HPDE6-E6E7 (cell line): ENCODE results near the gene GSTM4.

Experiments
- DNase-seq: peaks from one replicate; pipeline ENCODE4 v3.0.0; 2011; ENCODE audit warnings: missing footprints; ENCODE audit errors: extremely low spot score

GSTM4 gene

DNA sequence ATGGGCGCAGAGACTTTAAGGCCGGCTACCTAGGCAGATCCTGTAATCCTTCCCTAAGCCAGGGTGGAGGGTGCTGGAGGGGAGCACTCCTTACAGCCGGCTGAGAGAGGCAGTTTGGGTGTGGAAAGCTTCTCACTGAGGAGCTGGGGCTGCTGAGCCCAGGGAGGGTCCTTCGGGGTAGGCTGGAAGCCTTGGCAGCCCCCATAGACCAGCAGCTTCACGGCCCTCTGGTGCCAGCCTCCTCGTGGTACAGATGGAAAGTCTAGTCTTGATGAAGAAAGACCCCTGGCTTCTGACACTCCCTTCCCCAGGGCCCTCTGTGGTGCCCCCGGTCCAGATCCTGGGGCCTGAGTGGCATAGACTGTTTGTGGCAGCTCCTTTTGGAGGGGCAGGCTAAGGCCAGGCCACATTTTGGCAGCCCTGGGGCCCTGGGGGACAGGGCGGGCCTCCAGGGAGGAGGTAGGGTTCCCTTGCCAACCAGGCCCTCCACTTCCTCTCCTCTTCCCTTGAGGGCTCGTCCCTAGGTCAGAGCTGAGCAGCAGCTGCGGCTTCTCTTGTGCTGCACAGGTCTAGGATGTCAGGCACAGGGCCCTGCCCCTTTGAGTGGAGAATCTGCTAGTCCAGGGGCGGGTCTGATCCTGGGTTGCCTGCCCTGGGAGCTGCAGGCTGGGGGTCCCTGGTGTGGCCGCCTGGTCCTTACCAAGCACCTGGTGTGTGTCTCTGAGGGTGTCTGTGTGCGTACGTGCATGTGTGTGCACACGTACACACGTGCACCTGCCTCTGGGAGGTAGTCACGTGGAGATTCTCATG is 31.5 kb upstream of the GSTM4 start:
- no peak for DNase-seq

DNA sequence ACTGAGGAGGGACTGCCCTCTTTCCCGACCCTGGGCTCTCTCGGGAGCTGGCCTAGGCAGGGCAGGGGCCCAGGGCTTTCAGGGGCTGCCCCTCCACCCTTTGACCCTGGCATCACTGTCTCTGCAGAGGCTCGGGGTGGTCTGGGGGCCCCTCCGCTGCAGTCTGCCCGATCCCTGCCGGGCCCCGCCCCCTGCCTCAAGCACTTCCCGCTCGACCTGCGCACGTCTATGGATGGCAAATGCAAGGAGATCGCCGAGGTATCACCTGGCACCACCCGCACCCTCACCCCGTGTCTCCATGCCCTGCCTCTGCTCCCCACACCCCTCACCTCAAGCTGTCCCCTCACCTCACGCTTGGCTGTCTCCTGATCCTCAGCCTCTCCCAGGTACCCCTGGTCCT is 30.7 kb upstream of the GSTM4 start:
- no peak for DNase-seq

DNA sequence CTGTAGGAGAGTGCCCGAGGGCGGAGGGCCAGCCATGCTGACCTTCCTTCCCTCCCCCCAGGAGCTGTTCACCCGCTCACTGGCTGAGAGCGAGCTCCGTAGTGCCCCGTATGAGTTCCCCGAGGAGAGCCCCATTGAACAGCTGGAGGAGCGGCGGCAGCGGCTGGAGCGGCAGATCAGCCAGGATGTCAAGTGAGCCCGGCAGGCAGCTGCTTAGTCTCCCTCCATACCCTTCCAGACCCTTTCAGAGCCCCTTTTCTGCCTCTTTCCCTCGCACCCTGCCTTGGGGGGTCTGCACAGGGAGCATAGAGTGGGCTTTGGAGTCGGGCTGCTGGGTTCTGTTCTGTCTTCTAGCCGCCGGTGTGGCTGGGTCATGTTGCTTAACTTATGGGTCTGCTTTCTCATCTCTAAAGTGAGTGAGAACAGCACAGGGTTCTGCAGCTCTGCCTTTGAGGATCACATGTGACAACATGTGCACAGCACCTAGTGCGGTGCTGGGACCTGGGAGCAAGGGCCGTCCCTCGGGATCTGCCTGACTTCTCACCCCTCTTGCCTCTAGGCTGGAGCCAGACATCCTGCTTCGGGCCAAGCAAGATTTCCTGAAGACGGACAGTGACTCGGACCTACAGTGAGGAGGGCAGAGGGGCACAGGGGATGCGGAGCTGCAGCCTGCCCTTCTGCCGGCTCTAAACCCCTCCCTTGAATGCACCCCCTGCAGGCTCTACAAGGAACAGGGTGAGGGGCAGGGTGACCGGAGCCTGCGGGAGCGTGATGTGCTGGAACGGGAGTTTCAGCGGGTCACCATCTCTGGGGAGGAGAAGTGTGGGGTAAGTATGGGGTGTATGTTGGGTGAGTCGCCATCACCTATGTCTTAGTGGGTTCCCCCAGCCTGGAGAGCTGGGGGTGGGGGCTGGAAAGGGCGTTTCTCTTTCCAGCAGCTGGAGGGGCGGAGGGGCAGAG is 30.0 kb upstream of the GSTM4 start:
- no peak for DNase-seq

GRCh38 chr1:109626682-109627408 is 29.1 kb upstream of the GSTM4 start:
- DNase-seq, result no peak

DNA sequence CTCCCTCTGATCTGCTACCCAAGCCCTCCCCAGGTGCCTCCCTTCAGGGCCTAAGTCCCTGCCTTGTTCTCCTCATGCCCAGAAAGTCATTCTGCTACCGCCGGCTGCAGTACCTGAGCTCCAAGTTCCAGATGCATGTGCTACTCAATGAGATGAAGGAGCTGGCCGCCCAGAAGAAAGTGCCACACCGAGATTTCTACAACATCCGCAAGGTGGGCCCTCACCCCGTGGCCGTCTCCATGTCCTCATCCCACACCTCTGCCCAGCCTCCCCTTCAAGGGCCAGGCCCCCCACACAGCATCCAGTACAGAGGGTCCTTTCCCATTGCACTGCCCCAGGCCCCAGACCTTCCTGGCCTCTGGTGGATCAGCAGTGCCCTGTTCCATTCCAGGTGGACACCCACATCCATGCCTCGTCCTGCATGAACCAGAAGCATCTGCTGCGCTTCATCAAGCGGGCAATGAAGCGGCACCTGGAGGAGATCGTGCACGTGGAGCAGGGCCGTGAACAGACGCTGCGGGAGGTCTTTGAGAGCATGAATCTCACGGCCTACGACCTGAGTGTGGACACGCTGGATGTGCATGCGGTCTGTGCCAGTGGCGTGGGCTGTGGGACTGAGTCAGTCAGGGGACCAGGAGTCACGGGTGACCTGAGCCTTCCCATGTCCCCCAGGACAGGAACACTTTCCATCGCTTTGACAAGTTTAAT is 28.1 kb upstream of the GSTM4 start:
- DNase-seq, result no peak

DNA sequence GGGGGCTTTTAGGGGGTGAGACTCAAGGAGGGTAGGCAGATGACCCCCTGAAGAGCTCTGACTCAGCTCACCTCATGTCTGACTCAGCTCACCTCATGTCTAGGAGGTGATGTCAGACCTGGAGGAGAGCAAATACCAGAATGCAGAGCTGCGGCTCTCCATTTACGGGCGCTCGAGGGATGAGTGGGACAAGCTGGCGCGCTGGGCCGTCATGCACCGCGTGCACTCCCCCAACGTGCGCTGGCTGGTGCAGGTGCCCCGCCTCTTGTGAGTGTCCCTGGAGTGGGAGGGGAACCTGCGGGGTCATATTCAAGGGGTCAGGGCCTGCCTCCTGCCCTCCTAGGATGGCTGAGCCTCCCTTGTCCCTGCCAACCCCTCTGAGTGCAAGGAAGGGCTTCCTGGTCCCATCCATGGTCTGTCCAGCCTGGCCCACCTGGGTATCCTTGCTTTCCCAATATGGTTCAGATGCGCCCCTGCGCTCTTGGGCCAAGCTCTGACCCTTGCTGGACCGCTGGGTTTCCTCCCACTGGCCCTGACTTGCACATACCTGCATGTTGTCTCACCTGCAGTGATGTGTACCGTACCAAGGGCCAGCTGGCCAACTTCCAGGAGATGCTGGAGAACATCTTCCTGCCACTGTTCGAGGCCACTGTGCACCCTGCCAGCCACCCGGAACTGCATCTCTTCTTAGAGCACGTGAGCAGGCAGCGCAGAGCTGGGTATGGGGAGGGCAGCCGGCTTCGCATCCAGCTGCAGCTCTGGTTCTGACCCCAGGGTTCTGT is 27.2 kb upstream of the GSTM4 start:
- DNase-seq, result no peak

- DNase-seq, result no peak
Measured at GRCh38 chr1:109629372-109630030, 26.4 kb upstream of the GSTM4 start.

GRCh38 chr1:109630081-109630897 is 25.6 kb upstream of the GSTM4 start:
- DNase-seq, result no peak

- DNase-seq, result no peak
Measured at GRCh38 chr1:109630898-109631512, 24.9 kb upstream of the GSTM4 start.

DNA sequence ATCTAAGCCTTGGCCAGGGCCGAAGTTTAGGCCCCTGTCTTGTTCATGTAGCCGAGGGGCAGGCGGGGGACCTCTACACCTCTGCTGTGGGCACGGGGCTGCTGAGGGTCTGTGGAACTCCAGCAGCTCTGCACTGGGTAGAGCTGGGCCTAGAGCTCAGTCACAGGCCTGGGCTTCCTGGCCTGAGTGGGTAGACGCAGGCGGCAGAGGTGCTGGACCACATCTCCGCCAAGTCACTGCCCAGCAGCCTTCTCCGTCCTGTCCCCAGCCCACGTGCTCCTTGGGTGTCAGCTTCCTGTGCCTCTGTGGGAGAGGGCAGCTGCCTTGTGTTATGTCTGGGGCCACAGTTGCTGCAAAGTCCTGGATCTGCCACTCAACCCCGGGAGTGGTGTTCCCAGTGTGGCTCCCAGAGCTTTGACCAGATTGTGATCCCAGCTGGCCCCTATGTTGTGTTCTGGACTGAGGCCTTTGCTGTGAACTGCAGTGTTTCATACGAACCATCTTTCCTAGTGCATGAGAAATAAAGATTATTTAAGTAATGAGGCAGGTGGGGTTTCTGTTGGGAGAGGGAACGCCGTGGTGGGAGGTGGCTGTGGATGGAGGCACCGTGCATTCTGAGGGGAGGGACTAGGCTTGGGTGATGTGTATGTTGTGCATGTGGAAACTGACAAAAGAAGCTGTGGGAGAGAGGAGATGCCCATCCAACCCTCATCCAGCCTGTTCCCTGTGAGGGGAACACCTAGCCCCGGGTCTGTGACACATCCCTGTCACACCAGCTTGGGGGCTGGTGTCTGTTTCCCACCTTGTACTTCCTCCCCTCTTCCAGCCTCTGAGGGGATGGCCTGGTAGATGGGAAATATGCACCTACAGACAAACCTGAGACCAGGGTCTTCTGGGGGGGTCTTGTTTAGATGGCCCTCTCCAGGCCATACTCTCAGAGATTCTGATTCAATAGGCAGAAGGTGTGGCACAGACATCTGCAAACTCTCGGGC is 24.1 kb upstream of the GSTM4 start:
- DNase-seq, result no peak

DNA sequence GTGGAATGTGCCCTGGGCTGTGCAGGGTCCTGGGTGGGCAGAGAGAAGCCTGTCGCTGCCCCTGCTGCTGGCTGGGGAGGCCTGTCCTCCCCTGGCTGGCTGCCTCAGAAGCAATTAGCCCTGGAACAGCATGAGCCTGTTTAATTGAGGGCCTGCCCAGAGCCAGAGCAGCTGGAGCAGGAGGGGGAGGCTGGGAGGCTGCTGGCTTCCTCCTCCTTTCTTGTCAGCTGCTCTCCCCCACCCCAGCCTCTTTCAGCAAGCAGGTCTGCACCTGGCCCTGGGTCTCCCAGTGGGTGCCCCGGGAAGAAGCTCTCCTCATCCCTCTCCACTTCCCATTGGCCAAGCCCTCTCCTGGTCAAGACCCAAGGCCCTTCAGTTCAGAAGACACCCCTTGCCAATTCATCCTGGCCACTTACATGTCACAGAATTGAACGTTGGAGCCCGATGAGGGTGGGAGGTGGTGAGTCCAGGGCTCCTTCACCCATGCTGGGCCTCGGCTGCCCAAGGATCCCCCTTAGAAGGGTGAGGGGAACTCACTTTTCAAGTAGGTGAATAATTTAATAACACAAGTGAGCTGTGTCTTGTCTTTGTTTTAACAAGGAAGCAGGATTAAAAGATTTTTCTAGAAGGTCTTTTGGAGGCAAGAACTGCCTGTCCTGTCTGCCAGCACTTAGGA is 23.1 kb upstream of the GSTM4 start:
- DNase-seq, result no peak

DNA sequence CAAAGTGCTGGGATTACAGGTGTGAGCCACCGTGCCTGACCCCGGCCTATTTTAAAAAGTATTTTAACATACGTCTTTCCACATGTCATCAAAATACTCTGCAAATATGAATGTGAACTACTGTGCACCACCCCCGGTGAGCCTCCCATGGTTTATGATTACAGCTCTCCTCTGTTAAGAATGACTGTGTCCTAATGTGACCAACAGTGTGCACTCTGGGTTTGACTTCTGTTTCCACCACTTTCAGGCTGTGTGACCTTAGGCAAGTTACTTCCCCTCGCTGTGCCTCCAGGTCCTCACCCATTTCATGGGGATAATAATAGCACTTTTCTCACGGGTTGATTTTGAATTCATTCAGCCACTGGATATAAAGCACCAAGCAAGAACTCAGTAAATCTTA is 21.6 kb upstream of the GSTM4 start:
- no peak for DNase-seq

- DNase-seq, result no peak
Measured at GRCh38 chr1:109634771-109635750, 20.8 kb upstream of the GSTM4 start.

GRCh38 chr1:109635862-109636200 is 20.1 kb upstream of the GSTM4 start:
- DNase-seq, result no peak

GRCh38 chr1:109636201-109636952 is 19.5 kb upstream of the GSTM4 start:
- DNase-seq, result peak; percentile 36
